ENCODE measurements around the gene NFYA. TPM values are rescaled to one million over a fixed set of nuclear protein-coding genes. Genes with fewer than 3 reads are reported as not detected.
A peak's percentile ranks its signal among the peaks of the same experiment; 100 is the strongest.

The NFYA gene
- 10 to 100 TPM; 44.9 to 53.8 (median 50.0) TPM for polyA plus RNA-seq (ENCODE audit: insufficient read length in 4 of 4)

DNA sequence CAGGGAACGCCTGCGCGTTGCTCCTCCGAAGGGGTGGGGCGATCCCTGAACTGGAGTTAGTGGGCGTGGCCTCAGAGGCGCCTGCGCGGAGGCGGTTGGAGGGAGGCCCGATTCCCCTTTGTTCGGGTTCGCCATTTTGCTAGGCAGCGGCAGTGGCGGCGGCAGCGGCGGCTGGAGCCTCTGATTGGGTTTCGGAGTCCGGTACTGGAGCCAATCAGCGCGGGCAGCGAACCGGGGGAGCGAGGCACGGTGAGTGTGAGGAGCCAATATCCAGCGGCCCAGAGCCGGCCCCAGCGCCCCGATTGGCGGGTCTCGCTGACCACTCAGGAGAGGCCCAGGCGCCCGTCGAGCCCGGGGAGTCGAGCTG is at the start of gene NFYA:
Gene NFYA (plus strand): TSS at position 139 of the 367 bp plus-strand sequence. CDS start 6,116 bp downstream, outside the sequence.
- DNase-seq (ENCODE audit: low read depth in 4 of 4, low spot score in 3 of 4): no peak

DNA sequence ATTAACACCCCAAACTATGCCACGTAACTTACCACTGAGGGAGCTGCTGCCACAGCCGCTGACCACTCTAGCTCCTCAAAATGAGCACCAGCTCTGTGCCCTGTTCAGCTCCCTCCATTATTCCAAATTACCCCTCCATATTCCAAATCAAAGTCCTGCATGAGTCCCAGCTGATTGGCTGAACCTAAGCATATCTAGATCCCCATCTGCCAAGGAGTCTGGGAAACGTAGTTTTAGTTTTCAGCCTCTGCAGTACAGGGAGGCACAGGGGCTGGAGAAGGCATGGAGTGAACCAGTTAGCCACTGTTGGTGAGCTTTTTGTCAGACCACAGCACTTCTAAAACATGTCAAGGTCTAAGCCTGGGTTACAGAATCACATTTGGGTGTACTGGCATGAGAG is 49.7 kb upstream of the NFYA start:
- no peak for DNase-seq (ENCODE audit: low read depth in 4 of 4, low spot score in 3 of 4)

DNA sequence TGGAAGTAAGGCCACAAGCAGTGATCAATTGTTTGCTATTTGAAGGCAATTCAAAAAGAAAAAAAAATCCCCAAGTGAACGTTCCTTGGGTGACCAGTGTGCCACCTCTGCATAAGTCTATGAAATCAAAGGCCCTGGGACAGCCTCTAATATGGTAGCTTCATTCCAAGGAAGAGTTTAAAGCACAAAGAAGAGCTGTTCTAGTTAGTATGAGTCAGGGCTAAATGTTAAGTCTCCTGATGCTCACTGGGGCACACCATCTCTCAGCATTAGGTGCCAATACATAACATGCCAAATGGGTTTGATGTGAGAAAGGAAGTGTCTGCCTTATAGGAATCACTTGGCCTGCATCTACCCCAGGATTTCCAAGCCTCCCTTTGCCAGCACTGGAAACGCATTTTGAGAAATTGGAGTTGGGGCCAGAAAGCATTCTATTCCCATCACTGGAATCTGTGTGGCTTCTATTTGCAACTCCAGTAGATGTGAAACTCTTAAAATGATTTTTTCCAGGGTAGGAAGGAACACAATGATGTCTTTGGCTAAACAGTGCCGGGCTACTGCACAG is 46.7 kb upstream of the NFYA start:
- no peak for DNase-seq (ENCODE audit: low read depth in 4 of 4, low spot score in 3 of 4)

DNA sequence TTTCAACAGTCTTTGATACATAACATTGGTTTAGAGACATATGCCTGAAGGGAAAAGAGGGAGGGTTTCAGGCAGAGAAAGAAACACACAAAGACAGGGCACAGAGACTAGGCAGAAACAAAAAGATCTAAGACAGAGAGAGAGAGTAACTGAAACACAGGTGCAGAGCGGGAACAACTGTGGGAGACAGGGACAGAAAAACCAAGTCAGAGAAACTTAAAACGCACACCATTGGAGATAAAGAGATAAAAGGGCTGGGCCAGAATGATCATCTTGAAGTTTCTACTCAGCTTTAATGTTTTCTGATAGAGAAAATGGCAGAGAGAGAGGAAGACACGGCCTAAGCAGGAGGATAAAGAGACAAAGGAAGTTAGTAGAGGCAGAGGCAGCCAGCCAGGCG is 45.5 kb upstream of the NFYA start:
- DNase-seq (ENCODE audit: low read depth in 4 of 4, low spot score in 3 of 4): no peak

DNA sequence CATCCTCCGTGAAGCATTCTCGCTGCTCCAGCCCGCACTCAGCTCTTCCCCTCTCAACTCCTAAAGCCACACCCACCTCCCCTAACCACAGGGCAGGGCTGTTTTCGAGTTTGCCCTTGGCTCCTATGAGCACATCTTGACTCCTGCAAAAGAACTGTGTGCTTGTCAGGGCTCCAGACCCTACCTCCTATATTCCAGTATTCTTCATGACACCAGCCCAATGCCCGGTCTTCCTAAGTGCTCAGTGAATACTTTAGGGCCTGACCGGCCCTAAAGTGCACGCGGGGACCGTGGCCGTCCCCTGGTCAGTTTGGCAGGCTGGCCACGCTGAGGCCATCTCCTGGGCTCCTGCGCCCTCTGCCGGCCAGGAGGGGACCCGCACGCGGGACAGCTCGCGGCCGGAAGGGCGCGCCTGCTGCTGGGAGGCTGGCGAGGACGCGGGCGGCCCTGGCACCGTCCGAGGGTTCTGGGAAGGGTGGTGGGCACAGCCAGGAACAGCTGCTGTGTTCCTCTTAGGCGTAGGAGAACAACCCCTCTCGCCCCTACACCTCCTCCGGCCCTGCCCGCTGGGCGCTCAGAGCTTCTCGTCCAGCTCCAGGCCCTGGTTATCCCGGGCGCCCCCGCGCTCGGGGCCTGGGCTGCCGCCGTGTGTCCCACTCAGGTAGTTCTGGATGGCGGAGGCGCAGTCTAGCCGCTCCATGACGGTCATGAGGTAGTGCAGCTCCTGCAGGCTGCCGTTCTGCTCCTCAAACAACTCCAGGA is 44.8 kb upstream of the NFYA start:
- DNase-seq (ENCODE audit: low read depth in 4 of 4, low spot score in 3 of 4): peak; percentile 69 to 80 (median 74)

DNA sequence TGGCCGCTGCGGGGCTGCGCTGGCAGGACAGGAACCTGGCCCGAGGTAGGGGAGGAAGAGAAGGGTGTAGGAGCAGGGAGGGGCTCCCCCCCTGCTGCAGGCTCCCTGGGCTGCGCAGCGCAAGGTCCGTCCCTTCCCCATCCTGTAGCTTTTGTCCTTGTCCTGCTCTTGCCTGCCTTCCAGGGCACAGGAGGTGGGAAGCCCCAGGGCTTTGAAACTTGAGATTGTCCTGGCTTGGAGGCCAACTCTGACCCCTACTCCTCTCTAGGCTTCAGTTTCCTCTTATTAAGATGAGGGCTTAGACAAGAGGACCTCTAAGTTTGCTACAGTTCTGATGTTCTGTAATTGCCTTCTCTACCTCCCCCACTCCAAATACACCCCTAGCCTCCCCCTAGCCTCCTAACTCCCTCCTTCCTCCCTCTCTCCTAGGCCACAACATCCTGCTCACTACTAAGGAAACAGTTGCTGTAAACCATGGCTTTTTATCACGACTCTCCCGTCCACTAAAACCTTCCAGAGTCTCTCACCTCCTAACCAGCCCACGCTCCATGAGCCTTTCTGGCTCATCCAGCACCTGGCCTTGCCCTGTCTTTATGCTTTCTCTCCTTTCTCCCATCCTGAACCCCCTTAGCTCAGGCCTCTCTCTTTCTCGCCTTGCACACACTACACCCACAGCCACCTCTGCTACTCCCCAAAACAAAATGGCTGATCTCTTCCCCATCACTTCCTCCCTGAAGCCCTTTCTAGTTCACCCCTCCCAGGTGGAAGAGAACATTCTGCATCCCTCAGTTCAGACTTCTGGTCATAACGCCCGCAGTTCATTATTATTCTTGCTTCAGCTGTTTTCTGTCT is 44.0 kb upstream of the NFYA start:
- DNase-seq (ENCODE audit: low read depth in 4 of 4, low spot score in 3 of 4): peak in 1 of 4 donors; percentile 64

DNA sequence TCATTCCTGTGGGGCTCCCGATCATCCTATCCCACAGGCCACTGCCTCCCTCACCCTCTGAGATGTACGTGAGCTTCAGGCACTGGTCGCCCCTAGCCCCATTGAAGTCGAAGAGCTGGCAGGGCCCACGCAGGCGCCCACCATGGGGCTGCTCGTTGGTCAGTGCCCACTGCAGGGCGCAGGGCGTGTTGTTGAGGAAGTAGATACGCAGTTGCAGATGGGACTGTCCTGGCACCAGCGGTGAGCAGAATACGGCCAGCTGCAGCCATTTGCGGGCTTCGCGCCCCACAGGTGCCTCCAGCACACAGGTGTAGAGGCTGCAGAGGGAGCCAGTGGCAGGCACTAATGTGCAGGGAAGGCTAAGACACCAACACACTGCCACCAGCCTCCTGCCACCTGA is 39.9 kb upstream of the NFYA start:
- DNase-seq (ENCODE audit: low read depth in 4 of 4, low spot score in 3 of 4): no peak

DNA sequence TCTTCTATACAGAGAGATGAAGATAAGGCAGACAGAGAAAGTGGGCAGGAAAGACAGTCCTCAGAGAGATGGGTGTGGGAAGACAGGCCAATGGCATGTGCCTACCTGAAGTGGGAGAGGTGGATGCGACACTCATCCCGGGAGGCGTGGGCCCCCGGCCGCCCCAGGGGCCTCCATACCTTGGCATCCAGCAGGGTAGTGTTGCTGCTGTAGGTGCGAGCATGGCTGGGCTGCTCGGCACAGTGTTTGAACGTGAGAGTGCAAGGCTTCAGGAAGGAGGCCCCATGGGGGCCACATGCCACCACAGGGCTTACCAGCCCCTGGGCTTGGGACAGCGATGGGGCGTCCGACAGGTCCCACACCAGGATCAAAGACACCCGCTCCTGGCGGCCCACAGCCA is 39.0 kb upstream of the NFYA start:
- DNase-seq (ENCODE audit: low read depth in 4 of 4, low spot score in 3 of 4): no peak

DNA sequence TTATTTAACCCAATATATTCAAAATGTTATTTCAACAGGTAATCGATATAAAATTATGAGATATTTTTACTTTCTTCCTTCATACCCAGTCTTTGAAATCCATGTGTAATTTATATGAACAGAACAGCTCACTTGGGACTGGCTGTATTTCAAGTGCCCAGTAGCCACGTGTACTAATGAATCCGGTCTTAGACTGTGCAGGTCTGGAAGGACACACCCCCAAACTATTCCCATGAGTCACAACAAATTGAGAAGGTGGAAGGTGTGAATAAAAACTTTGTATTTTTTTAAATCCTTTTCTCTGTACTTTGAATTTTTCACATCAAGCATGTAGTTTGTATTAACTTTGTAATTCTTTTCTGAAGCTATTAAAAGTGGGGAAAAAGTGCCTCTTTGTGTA is 36.6 kb upstream of the NFYA start:
- DNase-seq (ENCODE audit: low read depth in 4 of 4, low spot score in 3 of 4): no peak

DNA sequence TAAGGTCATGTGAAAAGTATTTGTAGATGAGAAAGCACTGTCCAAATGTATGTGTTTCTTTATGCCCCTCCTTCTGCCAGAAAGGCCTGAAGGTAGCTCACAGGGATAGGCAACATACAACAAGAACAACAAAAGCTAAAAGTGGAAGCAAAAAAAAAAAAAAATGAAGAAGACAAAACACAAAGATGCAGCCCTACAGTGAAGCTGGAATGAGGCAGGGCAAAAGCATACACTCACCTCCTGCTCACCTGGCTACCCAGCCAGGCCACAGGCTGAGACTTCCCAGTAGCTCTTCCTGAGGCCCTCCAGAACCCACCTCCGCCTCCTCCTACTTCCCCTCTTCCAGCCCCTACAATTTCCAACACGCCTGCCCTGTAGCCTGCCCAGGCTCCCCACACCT is 36.2 kb upstream of the NFYA start:
- no peak for DNase-seq (ENCODE audit: low read depth in 4 of 4, low spot score in 3 of 4)

DNA sequence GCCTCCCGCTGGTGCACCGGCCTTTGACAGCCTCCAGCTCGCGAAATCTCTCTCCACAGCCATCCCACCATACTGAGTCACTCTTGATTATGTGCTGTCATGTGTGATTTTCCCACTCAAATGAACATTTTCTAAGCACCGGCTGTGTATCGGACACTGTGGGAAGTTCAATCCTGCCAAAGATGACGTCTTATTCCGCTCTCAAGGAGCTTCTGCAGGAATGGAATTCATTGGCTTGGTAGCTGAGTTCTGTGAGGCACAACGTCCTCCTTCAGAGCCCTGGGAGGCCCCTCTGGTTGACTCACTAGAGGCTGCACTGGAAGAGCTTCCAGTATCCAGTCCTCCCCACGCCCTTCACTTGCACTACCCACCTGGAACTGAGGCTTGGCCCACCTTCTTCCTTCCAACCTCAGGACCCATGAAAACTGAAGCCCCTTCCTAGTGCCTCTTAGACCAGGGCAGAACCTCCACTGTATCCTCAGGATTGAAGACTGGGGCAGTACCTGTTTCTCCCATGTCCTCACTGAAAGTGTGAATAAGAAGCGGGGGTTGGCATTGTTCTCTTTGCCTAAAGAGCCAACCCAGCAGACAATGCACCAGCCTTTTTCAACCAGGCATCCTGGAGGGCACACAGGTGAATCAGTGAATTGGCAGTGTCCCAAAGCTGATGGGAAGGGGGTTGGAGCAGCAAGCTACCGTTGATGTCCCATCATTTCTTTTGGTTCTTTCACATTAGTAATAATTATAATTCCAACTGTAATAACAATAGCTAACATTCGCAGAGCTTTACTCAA is 35.5 kb upstream of the NFYA start:
- no peak for DNase-seq (ENCODE audit: low read depth in 4 of 4, low spot score in 3 of 4)

DNA sequence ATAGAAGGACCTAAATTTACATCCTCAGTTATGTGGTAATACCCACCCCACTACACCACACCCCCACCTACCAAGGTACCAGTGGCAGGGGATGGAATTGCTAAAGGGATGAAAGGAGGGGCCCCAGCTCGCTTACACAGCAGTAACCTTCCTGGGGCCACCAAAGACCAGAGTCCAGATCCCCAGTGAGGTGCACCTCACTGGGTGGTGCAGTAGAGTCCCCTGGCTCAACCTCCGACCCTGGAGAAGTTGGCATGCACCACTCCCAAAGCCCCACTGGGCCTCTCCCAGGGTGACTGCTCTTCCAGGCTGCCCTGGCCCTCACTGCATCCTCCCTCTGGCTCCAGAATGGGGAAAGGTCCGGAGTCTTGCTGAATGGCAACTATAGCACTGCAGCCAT is 34.6 kb upstream of the NFYA start:
- no peak for DNase-seq (ENCODE audit: low read depth in 4 of 4, low spot score in 3 of 4)

DNA sequence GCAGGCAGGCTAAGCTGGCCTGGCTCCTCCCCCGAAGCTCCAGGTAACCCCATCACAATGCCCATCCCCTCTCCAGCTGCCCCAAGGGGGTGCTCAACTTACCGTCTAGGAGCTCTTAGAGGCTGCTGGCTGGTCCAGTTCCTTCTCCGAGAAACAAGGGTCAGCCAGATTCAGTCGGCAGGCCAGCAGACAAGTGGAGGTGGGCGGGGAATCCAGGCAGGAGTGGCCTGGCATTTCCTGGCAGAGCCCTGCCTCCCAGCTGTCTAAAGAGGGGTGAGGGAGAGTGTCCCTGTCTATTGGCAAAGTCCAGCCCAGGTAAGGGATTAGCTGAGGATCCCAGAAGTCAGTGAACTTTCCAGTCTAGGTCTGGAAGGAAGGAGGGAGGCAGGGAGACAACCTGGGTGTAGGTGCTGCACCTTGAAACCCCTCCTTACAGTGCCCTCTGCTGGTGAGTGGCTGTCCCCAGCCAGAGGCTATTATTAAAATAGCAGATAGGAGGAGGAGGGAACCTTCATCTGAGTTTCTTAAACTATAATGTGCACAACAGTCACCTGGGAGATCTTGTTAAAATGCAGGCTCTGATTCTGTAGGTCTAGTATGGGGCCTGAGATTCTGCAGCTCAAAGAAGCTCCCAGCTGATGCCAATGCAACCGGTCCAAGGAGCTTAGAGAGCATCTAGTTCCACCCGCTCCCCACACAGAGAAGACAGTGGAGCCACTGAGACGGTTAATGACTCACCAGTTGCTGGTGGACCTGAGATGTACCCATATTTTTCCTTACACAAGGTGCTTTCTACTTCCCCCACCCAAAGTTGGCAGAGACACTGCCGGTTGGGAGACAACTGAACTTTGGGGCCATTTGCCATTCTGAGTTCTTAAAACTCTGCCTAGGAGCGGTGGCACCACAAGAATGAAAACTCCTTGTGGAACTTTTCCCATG is 33.4 kb upstream of the NFYA start, which contains the start of gene UNC5CL:
Gene UNC5CL (minus strand): TSS at position 162 of the 939 bp plus-strand sequence. CDS start 4,147 bp downstream, outside the sequence.
- DNase-seq (ENCODE audit: low read depth in 4 of 4, low spot score in 3 of 4): no peak

DNA sequence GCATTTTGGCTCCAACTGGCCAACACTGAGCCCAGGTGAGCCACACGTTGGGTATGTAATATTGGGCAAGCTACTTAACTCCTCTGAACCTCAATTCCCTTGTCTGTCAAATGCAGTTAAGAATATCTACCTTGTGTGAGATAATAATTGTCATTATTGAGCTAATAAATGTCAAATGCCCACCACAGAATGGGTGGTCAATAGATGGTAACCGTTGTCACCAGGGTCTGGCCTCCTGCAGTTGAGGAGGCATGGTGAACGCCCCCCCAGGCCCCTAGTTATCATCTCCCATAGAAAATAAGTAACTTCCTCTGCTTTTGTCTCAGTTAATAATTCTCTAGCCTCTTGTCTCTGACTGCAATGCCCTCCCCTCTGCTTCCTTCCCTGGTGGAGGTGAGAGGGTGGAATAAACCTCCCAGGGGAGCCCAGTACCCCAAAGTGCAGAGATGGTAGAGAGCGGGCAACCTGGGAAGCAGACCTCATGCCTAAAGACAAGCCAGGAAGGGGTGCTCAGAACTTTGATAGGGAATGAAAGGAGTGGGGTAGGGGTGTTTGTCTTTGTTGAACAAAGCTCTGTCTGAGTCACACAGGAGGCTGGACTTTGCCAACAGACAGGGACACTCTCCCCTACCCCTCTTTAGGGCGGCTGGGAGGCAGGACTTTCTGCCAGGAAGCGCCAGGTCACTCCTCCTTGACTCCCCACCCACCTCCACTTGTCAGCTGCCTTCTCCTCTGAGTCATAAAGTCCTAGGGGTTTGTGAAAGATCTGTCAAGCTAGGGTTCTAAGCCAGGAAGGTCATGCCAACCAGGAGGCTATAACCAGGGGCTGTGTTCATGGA is 32.5 kb upstream of the NFYA start:
- DNase-seq (ENCODE audit: low read depth in 4 of 4, low spot score in 3 of 4): no peak

DNA sequence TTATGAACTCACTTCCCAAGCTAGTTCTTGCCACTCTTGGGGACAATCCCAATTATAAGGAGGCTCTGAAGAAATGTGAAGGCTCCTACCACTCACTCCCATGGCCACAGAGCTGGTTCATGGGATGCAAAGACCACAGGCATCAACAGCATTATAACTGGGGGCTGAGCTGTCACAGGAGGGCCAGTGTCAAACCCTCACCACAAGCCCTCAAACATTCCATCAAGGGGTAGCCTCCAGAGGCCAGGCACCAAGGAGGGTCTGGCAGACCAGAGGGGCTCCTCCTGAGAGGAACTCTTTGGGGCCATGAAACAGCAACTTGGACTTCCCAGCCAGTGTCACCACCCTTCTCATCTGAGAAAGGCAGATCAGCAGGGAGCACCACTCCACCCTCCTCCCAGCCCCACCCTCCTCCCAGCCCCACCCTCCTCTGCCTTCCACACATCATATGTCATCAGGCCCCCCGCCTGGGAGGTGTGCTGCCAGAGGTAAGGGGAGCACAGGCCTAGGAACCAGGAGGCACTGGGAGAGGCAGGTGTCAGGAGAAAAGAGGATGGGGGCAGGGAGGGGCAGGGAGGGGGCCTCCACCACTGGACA is 31.7 kb upstream of the NFYA start:
- no peak for DNase-seq (ENCODE audit: low read depth in 4 of 4, low spot score in 3 of 4)

DNA sequence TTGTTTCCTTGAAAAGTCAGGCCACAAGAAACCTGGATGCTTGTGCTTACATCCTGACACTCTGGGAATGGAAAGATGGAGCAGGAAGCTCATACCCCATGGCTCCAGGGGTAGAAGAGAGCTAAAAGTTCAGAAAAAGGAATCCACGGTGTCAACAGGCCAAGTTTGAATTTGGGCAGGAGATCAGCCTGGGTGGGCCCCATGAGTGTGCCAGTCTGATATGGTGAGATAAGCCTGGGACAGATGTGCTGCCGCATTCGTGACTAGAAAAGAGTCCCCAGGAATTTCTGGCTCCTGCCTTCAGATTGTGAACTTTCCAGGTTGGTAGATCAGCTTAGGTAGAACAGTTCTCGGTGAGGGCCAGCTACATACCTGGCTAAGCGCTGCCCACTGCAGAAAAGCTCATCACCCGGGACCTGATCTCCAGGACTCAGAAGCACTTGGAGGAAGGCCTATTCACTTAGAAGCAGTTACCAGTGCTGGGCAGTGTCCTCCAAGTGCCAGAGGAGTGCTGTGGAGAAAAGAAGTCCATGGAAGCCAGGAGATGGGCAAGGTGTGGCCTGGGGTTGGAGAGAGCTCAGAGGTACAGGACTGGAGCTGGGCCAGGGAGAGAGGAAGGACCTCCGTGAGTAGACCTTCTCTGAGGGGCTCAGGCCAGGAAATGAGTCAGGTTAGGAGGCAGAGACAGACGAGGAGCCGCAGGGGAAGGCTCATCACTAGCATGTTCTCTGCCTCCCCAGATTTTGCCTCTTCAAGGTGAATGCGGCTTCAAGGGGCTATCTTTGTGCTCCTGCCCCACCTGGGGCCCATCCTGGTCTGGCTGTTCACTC is 30.3 kb upstream of the NFYA start, which contains the start of gene TSPO2:
Gene TSPO2 (plus strand): TSS at position 242 of the 830 bp plus-strand sequence. CDS start 519 bp downstream, at position 761.
- DNase-seq (ENCODE audit: low read depth in 4 of 4, low spot score in 3 of 4): no peak

DNA sequence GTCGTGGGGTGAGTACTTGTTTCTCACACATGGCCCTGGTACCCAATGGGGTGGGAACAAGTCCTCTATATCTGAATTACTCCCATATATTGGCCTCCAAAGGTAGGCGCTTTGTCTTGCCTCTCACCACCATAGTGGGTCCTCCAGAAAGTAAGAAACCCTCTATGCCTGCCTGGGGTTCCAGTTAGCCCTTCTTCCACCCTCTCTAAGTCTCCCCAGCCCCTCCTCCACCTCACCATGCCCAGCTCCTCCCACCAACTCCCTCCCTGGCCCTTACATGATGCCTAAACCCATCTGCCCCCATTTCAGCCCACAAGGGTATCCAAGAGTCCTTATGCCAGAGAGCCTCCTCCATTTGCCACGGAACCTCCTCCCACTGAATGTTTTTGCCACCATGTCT is 29.6 kb upstream of the NFYA start:
- no peak for DNase-seq (ENCODE audit: low read depth in 4 of 4, low spot score in 3 of 4)
